ENCODE data around the gene ARL3.

ARL3 gene

DNA sequence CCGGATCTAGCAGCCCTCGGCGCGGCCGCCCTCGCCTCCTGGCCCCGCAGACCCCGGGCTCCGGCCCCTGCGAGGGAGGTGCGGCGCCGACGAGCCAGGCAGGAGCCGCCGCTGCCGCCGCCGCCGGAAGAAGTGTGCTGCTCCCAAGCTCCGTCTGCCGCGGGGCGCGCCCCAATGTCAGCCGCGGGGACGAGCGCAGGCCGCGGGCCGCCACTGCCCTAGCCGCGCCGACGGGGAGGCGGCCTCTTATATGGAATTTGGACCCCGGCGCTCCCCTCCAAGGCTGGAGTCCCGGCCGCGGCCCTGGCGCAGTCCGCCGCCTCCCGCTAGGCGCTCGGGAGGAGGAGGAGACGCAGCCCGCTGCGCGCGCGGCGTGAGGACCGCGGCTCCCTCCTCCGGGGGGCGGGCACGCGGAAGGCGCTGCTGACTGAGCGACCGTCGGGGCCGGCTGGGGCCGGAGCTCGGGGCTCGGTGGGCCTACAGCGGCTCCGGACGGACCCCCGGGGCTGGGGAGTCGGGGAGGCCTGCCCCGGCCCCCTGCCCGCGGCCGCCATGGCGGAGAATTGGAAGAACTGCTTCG lies 70.0 kb downstream of the ARL3 start, which contains the start of gene TRIM8:
TRIM8 (plus strand) TSS at position 414 of the 580 bp plus-strand sequence; CDS start at position 553, 139 bp downstream.
- in situ Hi-C loops (cut with HindIII; ENCODE audit: low sequenced_read_pairs): no loop called here

DNA sequence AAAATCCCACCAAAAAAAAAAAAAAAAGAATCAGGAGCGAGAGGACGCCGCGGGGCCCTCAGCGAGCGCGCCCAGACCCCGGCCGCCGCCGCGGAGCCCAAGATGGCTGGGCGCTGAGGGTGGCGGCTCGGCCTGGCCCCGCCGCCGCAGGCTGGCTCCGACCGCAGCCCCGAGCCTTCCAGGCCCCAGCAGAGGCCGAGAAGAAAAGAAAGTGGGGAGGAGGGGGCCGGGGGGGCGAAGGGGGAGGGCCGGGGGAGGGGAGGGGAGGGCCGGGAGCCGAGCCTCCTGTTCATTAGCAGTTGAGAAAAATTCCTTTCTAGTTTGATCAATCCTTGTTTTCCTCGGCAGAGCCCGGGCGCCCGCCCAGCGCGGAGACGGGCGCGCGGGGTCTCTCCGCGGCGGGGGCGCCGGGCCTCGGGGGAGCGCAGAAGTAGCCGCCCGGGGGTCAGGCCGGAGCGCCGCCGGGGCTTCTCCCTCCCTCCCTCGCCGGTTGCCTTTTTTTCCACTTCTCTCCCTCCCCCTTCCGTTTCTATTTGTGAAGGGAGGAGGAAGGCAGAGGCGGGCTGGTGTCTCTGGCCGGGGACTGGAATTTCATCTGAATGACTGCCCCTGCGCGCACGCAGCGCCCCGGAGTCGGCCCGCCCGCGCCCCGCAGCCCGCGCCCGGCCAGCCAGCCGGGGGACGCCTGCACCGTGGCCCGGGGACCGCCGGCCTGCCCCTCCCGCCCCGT lies 70.7 kb downstream of the ARL3 start:
- in situ Hi-C loops (cut with HindIII; ENCODE audit: low sequenced_read_pairs): no loop called here

DNA sequence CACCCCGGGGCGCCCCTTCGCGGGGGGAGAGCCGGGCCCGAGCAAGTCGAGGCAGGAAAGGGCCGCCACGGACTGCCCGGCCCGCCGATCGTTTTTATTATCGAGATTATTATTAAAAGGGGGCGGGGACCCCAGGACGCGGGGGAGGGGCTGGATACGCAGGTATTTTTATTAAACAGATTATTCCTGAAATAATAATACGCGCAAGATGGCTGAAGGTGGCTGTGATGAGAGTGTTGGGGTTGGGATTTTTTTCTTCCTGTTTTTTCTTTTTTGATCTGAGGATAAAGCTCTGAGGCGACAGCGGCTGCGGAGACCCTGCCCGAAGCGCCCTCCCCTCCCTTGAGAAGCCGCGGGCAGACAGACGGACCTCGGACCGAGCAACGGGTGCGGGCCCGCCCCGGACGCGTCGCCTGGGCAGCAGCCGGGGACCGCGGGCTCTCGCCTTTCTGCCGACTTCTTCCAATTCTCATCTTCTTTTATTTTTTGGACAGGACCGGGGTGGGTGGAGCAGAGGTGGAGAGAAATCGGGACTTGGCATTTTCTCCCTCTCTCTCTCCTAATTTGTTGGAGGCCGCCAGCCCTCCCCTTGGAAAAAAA lies 71.4 kb downstream of the ARL3 start:
- in situ Hi-C loops (cut with HindIII; ENCODE audit: low sequenced_read_pairs): no loop called here

DNA sequence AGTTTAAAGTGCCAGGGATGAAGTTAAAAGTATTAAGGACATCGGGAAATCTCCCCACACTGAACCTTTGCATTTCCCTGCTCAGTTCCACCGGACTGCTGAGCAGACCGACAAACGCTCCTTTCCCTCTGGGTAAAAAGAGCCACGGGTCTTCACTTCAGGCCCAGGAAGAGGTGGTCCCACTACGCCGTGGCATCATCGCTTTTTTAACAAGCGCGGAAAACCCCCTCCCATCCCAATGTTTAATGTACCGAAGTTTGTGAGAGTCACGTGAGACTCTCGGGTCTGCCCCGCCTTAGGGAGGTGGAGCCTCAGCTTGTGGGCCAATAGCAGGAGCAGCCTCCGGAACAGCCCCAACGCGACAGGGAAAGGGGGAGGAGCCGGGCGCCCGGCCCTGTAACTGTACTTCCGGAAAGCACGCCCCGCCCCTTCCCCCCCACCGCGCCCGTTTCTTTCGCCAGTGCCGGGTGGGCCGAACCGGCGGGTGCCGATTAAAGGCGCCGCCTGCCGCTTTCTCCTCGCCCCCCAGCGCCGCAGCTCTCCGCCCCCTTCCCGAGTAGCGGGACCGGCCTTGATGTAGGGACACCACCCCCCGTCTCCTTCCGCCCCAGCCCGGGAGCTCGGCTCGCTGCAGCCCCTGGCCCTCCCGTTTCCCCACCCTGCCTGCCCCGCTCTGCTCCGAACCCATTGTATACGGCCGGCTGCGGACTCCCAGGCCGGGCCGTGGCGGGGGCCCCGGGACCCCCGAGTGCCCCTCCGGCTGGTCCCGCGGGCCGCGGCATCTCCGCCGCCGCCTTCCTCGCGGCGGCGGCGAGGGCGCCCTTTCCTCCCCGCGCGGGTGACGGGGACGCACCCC lies 72.1 kb downstream of the ARL3 start:
- in situ Hi-C loops (cut with HindIII; ENCODE audit: low sequenced_read_pairs): no loop called here

DNA sequence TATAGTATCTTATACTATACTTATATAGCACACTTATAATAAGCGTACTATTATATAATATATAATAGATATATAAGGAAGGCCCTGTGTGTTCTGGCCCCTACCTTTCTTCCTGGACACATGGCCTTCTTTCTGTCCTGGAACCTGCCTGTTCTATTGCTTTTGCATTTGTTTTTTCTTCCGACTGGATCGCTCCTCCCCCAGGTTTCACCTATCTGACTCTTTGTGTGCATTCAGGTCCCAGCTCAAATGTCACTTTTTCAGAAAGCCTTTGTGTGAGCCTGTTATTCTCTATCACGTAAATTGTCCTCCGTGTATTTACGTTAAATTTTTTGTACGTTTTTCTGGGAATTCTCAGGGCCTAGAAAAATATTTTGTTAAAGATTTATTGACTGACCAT lies 72.8 kb downstream of the ARL3 start:
- in situ Hi-C loops (cut with HindIII; ENCODE audit: low sequenced_read_pairs): no loop called here

DNA sequence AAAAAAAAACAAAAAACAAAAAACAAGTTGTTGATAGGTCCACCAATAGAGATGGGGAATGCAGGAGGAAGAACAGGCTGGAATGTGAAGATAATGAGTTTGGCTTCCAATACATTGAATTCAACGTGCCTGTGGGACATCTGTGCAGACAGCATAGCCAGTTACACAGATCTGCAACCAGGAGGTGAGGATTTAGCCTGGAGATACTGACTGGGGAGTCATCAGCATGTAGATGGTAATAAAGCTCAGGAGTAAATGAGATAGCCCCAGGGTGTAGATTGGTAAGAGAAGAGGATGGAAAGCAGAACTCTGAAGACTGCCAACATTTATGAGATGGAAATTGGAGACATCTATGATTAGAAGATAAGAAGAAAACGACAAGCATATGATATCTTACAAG lies 74.7 kb downstream of the ARL3 start:
- in situ Hi-C loops (cut with HindIII; ENCODE audit: low sequenced_read_pairs): no loop called here

DNA sequence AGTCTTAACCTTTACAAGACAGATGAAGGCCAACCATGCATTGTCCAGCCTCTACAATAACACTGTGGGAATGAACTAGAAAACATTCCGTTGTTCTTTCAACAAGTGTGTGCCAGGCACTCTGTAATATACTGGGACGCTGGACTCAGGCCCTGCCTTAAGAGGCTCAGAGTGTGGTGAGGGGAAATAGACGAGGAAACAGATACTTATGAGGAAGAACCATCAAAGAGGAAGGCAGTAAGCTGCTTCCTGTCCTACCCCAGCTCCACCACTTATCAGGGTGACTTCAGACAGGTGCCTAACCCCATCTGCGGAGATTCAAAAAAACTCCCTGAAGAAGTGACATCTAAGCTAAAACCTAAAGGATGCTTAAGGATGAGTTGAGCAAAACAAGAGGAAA lies 78.8 kb downstream of the ARL3 start:
- in situ Hi-C loops (cut with HindIII; ENCODE audit: low sequenced_read_pairs): no loop called here

DNA sequence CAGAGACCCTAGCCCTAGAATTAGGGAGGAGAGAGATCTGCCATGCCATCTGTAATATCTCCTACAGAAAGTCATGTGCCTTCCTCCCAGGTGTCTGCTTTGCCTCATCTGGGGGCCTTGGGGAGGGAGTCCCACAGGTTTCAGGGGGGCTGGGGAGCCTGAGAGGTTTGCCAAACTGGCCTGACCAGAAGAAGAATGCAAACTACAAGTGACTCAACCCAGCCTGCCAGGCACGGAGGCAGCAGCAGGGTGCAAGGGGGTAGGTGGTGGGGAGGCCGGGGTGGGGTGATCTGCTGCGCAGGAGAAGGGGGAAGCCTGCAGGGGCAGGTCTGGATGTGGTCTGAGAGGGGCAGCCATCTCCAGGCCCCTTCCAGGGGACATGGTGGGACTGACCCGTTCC lies 79.5 kb downstream of the ARL3 start:
- in situ Hi-C loops (cut with HindIII; ENCODE audit: low sequenced_read_pairs): no loop called here

DNA sequence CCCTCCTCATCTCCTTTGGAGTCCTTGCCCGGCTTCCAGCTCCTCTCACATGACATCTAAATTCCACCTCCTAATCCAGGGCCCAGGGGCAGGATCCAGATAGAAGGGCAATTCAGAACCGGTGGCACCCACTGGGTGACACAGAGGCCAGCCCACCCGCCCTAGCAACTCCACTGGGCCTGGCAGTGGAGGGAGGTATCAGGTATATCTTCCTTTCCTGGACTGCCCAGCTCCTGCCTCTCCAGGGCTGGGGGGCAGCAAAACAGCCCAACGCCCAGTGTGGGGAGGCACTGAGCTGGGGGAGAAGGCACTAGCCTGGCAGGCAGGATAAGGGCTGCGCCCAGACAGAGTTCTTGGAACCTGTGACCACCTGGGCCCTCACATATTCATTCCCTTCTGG lies 80.3 kb downstream of the ARL3 start:
- in situ Hi-C loops (cut with HindIII; ENCODE audit: low sequenced_read_pairs): no loop called here

DNA sequence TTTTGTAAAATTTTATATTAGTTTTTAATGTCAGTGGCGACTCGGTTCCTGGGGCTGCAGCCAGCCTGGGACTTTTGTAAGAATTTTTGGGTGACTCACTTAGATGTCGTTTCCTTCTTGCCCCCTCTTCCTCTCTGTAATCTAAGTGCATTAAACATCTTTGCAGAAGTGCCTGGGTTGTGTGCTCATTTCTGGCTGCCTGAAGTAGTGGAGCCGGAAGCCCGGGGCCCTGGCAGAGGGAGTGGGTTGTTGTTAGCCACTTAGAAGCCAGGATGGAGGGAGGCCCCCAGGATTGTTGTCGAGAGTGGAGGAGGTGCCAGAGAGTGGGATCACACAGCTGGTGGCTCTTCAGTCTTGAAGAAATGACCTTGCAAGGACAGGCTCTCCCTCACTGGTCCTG lies 80.9 kb downstream of the ARL3 start:
- in situ Hi-C loops (cut with HindIII; ENCODE audit: low sequenced_read_pairs): no loop called here

DNA sequence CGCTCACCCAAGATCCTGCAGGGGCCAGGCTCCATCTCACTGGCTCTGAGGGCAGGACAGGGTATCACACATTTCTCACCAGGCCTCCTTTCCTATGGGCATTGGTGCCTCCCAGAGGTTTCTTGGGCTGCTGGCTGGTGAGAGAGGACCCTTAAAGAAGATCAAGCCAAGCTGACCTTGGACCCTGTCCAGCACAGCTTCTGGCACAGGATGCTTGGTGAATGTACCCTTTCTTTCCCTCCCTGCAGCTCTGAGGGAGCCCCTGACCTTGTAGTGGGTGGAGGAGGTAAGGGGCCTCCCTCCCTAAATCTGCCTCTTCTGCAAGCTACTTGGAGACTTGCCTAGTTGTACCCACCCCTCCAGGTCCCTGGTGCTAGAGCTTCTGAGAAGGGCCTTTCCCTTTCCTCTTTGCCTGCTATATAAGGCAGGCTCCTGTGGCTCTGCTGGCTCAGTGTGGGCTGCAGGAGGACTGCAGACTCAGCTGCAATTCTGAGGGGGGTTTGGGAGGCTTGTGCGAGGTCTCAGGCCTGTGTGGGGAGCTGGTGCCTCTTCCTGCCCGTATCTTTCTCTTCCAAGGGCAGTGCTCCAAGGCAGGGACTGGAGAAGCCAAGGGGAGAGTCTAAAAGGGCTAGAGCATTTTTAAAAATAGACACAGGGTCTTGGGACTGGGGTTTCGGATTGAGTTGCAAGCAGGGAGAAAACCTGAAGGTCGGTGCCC lies 81.6 kb downstream of the ARL3 start:
- in situ Hi-C loops (cut with HindIII; ENCODE audit: low sequenced_read_pairs): no loop called here

DNA sequence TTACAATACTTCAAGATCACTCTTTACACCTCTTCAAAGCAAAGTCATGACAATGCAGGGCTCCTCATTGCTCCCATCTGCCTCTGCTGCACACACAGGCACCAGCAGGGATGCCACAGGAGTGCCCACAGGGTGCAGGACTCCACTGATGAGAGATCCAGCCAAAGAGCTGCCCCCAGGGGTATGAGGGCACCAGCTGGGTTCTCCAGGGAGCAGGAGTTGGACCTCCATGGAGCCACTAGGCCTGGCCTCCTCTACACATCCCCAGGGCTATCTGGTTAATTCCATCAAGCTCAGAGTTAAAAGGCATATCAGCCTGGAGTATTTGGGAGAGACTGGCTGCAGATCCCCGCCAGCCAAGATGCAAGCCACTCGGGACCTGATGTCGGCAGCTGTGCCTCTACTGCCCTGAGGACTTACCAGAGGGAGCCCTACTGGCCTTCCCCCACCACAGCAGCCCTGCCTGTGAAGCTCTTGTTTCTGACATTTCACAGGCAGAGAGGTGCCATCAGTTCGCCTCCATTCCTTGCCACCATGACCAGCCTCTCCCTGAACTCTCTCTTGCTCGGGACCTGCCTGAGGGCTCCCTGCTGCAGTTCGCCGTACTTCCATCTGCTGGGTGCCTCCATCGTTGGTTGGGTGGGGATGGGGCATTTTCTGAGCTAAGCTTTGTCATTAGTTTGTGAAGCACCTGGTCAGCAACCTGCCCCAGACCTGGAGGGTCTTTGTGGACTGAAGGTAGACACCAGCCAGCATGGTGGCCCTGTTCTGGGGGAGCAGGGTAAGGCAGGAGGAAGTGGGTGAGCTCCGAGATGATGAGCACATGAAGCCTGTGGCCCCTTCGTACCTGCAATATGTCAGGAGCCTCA lies 82.4 kb downstream of the ARL3 start:
- in situ Hi-C loops (cut with HindIII; ENCODE audit: low sequenced_read_pairs): no loop called here

DNA sequence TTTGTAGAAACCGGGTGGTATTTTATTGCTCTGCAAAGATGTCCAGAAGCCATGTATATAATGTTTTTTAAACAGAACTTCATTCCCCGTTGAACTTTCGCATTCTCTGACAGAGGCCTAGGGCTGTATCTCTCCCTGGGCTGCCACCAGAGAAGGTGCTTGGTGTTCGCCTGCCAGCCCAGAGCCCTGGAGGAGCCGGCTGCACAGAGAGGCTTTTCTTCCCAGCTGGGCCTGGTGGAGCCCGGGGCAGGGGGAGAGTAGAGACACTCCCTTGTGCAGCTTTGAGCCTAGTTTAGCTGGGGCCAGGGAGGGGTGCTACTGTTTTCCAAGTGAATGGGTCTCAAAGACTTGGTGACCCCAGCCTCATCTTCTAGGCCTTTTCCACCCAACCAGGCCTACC lies 83.5 kb downstream of the ARL3 start:
- in situ Hi-C loops (cut with HindIII; ENCODE audit: low sequenced_read_pairs): no loop called here

DNA sequence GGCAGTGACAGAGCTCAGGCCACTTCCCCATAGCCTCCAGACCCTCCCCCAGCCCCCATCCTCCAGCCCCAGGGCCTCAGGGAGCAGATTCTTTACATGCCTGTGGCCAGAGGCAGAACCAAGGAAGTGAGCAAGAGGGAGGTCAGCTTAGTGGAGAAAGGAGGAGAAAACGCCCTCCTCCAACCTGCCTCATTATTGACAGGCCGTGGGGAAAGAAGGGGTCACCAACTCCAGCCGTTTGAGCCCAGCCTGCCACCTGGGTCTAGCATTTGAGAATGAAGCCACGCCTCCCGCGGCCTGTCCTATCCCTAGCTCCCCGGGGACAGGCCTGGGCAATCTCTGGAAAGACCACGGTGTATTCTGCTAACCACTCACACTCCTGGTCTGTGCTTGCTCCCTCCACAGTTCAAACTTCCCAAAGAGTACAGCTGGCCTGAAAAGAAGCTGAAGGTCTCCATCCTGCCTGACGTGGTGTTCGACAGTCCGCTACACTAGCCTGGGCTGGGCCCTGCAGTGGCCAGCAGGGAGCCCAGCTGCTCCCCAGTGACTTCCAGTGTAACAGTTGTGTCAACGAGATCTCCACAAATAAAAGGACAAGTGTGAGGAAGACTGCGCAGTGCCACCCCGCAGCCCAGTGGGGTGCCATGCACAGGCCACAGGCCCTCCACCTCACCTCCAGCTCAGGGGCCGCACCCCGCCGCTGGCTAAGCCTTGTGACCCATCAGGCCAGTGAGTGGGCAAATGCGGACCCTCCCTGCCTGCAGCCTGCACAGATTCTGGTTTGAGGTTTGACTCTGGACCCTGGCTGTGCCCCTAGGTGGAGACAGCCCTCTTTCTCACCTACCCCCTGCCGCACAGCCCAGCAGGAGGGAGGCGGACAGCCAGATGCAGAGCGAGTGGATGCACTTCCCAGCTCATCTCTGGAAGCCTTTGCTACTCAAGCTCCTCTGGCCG lies 84.3 kb downstream of the ARL3 start:
- in situ Hi-C loops (cut with HindIII; ENCODE audit: low sequenced_read_pairs): no loop called here

DNA sequence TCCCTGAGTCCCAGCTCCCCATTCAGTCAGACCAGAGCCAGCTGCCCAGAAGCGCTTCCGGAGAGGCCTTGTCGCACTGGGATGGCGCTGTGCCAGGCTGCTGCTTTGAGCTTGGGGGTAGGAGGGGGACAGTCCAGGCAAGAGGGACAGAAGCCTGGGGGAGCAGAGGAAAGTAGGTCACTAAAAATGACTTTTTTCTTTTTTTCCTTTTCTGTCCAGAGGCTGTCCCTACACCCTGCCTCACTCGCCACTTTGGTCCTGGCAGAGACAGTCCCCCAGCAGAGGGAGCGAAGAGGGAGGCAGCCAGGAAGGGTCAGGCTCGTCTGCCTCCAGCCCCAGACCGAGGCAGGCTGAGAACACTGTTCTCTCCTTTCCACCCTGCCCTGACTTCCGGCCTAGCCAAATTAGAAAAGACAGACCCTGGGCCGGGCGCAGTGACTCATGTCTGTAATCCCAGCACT lies 85.7 kb downstream of the ARL3 start:
- in situ Hi-C loops (cut with HindIII; ENCODE audit: low sequenced_read_pairs): no loop called here

DNA sequence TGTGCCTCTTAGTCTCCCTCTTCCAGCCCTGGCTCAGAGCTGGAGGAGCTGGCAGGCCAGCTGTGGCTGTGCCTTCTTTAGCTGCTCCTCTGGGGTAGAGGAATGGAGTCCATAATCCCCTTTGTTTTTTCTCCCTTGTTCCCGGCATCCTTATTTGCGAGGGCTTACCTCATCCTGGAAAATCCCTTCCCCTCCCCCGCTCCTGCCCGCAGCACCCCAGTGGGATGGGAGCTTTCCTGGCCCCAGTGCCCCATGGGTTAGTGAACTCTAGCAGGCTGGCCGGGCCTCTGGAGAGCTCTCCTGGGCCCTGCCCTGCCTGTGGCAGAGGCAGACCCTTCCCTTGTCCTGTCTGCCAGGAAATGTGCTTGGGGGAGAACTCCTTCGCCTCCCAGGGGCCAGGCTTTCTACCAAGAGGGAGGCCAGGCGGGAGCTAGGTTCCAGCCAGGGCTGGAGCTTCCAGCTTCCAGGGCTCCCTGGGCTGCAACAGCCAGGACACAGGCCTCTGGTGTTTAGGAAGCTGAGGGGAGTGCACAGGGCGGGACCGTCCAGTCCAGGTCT lies 86.4 kb downstream of the ARL3 start:
- in situ Hi-C loops (cut with HindIII; ENCODE audit: low sequenced_read_pairs): no loop called here

DNA sequence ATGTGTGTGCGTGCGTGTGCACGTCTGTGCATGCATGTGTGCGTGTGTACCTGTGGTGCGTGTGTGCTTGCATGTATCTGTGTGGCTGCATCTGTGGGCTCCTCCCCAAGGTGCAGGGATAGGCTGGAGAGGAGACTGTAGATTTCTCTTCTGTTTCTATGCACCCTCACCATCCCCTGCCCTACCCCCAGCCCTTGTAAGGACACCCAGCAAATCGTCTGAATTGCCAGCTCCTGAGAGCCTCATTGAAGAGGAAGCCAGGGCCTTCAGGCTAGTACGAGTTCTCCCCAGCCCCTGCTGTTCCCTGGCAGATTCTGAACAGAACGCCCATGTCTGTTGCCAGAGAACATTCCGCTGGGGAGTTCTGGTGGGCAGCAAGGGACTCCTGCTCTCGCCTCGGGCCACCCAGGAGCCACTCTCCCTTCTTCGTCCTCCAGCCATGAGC lies 86.9 kb downstream of the ARL3 start:
- in situ Hi-C loops (cut with HindIII; ENCODE audit: low sequenced_read_pairs): no loop called here

DNA sequence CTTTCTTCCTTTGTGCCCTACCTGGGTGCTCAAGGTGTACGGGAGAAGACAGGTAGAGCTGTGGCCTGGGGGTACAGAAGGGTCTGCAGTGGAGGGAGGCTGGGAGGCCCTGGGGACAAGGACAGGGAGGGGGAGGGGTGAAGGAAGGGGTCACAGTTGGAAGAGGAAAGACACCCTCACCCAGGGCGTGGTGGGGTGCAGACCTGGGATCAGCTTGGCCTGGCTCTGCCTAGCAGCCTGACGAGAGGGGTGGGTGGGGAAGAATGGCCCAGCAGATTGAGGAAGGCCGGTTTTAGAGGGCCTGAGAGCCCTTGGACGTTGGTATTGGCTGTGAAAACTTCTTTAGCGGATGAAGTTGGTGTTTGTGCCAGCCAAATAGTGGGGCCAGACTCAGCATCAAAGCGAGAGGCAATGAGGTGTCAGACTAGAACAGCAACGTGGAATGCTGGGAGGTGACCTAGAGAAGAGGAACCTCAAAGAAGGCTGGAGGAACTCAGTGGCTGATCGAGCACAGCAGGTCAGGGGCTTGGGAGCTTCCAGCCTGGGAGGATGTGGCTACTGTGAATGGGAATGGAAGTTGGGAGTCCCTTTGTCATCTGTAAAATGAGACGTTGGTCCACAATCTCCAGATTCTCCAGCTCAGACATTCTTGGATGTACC lies 88.0 kb downstream of the ARL3 start:
- in situ Hi-C loops (cut with HindIII; ENCODE audit: low sequenced_read_pairs): no loop called here

Measured in endothelial cell of hepatic sinusoid (primary cell).